Measurements from ENCODE around the gene TEX51. TPM values are rescaled to one million over a fixed set of nuclear protein-coding genes. Genes with fewer than 3 reads are reported as not detected.

TEX51 gene
- total RNA-seq, 1 donor from 2014 or later: not detected

DNA sequence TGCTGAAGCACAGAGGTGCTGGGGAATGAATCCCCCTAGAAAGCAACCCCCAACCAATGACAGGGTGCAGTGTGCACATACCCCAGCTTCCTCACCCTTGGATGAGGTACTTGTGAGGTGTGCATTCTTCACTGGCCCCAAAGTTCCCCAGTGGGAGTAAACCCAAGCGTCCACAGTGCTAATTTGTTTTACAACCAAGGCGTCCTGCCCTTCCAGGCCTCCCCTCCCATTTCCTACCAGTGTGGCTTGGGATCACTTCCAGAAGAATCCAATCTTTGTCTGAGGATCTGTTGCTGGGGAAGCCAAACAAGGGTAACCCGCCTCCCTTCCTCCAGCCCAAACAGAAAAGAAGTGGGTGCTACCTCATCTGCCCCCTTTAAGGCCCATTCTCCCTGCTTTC is 40.3 kb upstream of the TEX51 start:
- H3K27me3 ChIP-seq (ENCODE audit: control insufficient read depth, insufficient read depth, low read length): no peaks in the 10 kb centered on the region
- TF ChIP-seq, protein P1, sequence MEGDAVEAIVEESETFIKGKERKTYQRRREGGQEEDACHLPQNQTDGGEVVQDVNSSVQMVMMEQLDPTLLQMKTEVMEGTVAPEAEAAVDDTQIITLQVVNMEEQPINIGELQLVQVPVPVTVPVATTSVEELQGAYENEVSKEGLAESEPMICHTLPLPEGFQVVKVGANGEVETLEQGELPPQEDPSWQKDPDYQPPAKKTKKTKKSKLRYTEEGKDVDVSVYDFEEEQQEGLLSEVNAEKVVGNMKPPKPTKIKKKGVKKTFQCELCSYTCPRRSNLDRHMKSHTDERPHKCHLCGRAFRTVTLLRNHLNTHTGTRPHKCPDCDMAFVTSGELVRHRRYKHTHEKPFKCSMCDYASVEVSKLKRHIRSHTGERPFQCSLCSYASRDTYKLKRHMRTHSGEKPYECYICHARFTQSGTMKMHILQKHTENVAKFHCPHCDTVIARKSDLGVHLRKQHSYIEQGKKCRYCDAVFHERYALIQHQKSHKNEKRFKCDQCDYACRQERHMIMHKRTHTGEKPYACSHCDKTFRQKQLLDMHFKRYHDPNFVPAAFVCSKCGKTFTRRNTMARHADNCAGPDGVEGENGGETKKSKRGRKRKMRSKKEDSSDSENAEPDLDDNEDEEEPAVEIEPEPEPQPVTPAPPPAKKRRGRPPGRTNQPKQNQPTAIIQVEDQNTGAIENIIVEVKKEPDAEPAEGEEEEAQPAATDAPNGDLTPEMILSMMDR (IDR thresholded peaks at IDR 0.05; ENCODE audit: insufficient read depth, low read length, severe bottlenecking): no peak

DNA sequence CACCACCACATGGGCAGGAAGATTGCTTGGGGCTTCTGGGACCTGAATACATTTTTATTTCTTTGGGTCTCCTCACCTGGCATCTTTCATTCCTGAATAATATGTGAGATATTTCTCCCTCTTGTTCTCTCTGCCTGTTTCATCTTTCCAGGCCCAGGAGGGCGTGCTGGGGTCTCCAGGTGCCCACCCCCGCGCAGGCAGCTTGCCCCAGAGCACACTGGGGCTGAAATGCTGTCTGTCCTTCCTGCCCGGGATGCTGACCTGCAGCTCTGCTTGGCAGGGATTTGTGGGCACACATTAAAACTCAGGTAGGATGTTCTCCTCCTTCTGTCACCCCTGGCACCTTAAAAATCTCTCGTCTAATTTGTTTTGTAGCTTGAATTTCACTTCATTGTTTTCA is 39.7 kb upstream of the TEX51 start:
- Histone ChIP-seq H3K4me3 (ENCODE audit: low read depth, low read length) (no peak overlapping the region), H3K27me3 (ENCODE audit: control insufficient read depth, insufficient read depth, low read length) (no peaks in the 10 kb centered on the region), H3K36me3 (ENCODE audit: control insufficient read depth, insufficient read depth, low read length) (no peaks in the 10 kb centered on the region)
- DNase-seq (ENCODE audit: low read depth): no peak
- TF ChIP-seq, protein P1 (IDR thresholded peaks at IDR 0.05; ENCODE audit: insufficient read depth, low read length, severe bottlenecking): no peak
- no peak for FAIRE-seq

More for the DNA sequence above, 40.3 kb upstream of the TEX51 start:
- Histone ChIP-seq H3K4me3 (ENCODE audit: low read depth, low read length) (no peak overlapping the region), H3K36me3 (ENCODE audit: control insufficient read depth, insufficient read depth, low read length) (no peaks in the 10 kb centered on the region)
- FAIRE-seq: no peak
- DNase-seq (ENCODE audit: low read depth): no peak

DNA sequence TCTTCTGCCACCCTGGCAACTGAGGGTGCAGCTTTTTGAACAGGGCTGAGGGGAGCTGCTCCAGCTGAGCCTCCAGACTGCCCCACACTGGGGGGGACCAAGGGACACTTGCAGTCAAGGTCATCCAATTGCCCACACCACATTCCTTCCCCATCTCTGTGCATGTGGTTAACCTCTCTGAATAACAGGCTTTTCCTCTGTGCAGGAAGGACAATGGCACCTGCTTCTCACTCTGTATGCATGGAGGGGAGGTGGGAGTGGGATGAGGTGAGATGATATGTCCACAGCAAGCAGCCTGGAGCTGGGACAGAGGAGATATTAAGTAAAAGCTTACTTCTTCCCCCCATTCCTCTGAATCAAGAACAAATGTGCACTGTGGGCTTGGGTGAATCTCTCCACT is 39.1 kb upstream of the TEX51 start:
- FAIRE-seq (no peak), DNase-seq (ENCODE audit: low read depth) (no peak)
- H3K27me3 ChIP-seq (ENCODE audit: control insufficient read depth, insufficient read depth, low read length): no peaks in the 10 kb centered on the region
- TF ChIP-seq, protein P1 (IDR thresholded peaks at IDR 0.05; ENCODE audit: insufficient read depth, low read length, severe bottlenecking): no peak
- H3K4me3 ChIP-seq (ENCODE audit: low read depth, low read length): no peak overlapping the region
- no peaks in the 10 kb centered on the region for H3K36me3 ChIP-seq (ENCODE audit: control insufficient read depth, insufficient read depth, low read length)

DNA sequence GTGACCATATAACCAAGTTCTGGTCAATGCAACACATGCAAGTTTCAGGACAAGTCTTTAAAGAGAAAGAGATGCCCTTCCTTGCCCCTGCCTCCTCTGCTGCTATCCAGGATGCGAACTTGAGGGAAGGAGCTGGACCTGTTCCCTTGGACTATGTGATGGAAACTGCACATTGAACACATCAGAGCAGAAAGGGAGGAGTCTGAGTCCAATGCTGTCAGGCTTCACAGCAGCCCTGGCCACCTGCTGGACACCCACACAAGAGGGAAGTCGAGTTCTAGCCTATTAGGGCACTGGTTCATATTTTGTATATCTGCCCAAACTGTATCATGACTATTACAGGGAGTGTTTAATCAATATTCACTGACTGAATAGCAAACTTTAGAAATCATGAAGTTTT is 38.3 kb upstream of the TEX51 start:
- no peaks in the 10 kb centered on the region for H3K36me3 ChIP-seq (ENCODE audit: control insufficient read depth, insufficient read depth, low read length)
- no peaks in the 10 kb centered on the region for H3K27me3 ChIP-seq (ENCODE audit: control insufficient read depth, insufficient read depth, low read length)
- TF ChIP-seq, protein P1 (IDR thresholded peaks at IDR 0.05; ENCODE audit: insufficient read depth, low read length, severe bottlenecking): no peak
- no peak for DNase-seq (ENCODE audit: low read depth)
- H3K4me3 ChIP-seq (ENCODE audit: low read depth, low read length): no peak overlapping the region
- FAIRE-seq: no peak

DNA sequence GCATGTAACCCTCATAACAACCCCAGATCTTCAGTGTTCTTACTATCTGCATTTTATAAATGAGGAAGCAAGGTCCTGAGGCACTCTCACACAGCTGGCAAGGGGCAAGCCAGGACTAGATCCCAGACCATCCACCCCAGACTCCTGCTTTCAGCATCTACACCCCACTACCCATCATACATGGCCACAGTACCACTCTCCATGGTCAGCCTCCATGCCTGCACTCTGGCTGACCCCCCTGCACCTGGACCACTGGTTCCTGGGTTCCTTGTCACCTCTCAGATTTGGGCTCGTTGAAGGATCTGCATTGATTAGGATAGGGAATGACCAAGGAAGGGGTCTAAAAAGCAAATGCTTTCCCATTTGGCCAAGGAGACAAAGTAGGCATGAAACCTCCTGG is 36.0 kb upstream of the TEX51 start:
- no peaks in the 10 kb centered on the region for H3K27me3 ChIP-seq (ENCODE audit: control insufficient read depth, insufficient read depth, low read length)
- H3K4me3 ChIP-seq (ENCODE audit: low read depth, low read length): no peak overlapping the region
- no peaks in the 10 kb centered on the region for H3K36me3 ChIP-seq (ENCODE audit: control insufficient read depth, insufficient read depth, low read length)
- DNase-seq (ENCODE audit: low read depth) (no peak), FAIRE-seq (no peak)
- TF ChIP-seq, protein P1 (IDR thresholded peaks at IDR 0.05; ENCODE audit: insufficient read depth, low read length, severe bottlenecking): no peak

DNA sequence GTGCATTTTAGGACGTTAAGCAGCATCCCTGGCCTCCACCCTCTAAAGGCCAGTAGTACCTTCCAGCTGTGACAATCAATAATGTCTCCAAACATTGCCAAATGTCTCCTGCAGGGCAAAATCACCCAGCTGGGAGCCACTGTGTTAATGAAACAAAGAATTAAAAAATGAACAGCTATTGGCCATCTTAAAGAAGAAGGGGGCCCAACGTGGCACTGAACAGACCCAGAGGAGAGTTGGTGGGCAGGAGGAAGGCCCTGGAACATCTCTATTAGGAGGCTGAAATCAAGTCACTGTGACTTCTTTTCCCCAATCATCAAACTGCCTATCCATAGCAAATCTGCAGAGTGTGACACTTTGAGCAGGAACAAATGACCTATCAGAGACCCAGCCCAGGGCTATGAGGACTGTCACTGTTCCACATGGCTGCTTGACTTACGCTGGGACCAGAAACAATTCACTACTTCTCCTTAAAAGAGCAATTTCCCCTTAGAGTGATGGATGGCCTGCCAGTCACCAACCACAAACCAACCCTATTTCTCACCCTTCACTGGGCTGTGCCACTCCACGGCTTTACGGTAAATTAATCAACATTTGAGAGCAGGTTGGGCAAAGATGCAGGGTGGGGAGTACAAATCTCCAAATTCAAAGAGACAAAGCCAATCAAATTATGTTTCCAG is 35.2 kb upstream of the TEX51 start:
- Histone ChIP-seq H3K4me3 (ENCODE audit: low read depth, low read length) (no peak overlapping the region), H3K27me3 (ENCODE audit: control insufficient read depth, insufficient read depth, low read length) (no peaks in the 10 kb centered on the region), H3K36me3 (ENCODE audit: control insufficient read depth, insufficient read depth, low read length) (no peaks in the 10 kb centered on the region)
- DNase-seq (ENCODE audit: low read depth) (no peak), FAIRE-seq (no peak)
- TF ChIP-seq, protein P1 (IDR thresholded peaks at IDR 0.05; ENCODE audit: insufficient read depth, low read length, severe bottlenecking): no peak
